SK-N-SH (cell line): ENCODE measurements around the gene REXO5. TPM values are rescaled to one million over a fixed set of nuclear protein-coding genes. Genes with fewer than 3 reads are reported as not detected.

Source experiments
- CTCF ChIA-PET: fragments of 300-600, 350-600 bp; formaldehyde crosslinking; extraction: SDS; loops from one replicate; lab custom pipeline; 2021; lab: Yijun Ruan, JAX
- POLR2A ChIA-PET: fragments of 350-600 bp; sonication (Branson Sonifier 250); formaldehyde crosslinking; extraction: SDS; loops from one replicate; lab custom pipeline; 2020; ENCODE audit warnings: antibody characterized with exemption, inconsistent platforms; lab: Yijun Ruan, JAX
- DNase-seq: peaks from one replicate; pipeline ENCODE4 v3.0.0; 2012
- H2AFZ ChIP-seq: fragments of 200-600 bp; sonication (generic); 2 replicates; pipeline ENCODE4 v1.8.1; 2016; ENCODE audit warnings: antibody characterized with exemption, mild to moderate bottlenecking, low read depth
- H3F3A ChIP-seq: fragments of 200-600 bp; sonication (generic); replicated peaks from 2 replicates; pipeline ENCODE3; 2016; ENCODE audit warnings: antibody characterized with exemption, mild to moderate bottlenecking; ENCODE audit not compliant: insufficient read depth
- H3K27ac ChIP-seq, 2 experiments: fragments of 200-500 bp in 1 of 2; fragments of 200-600 bp in 1 of 2; sonication (Bioruptor generic) in 1 of 2; sonication (generic), shearing (Covaris generic) in 1 of 2; 2 replicates each; pipeline versions ENCODE4 v1.5.1 to v1.6.1; 2014 to 2016; ENCODE audit warnings: low read depth in 2 of 2, inconsistent platforms in 1 of 2, low read length in 1 of 2, mild to moderate bottlenecking in 1 of 2, mixed read lengths in 1 of 2
- H3K27me3 ChIP-seq: fragments of 200-600 bp; sonication (generic), shearing (Covaris generic); 2 replicates; pipeline ENCODE4 v1.6.1; 2016; ENCODE audit warnings: mixed run types; ENCODE audit not compliant: insufficient read depth
- H3K36me3 ChIP-seq, 2 experiments: fragments of 200-500 bp in 1 of 2; fragments of 200-600 bp in 1 of 2; sonication (Bioruptor generic) in 1 of 2; sonication (generic) in 1 of 2; replicated peaks in 1 of 2; 2 replicates each; pipeline versions ENCODE3 to v1.5.1; 2014 to 2016; ENCODE audit warnings: low read length in 1 of 2, mild to moderate bottlenecking in 1 of 2; ENCODE audit not compliant: insufficient read depth in 2 of 2, control insufficient read depth in 1 of 2
- H3K4me1 ChIP-seq, 2 experiments: fragments of 200-500 bp in 1 of 2; fragments of 200-600 bp in 1 of 2; sonication (Bioruptor generic) in 1 of 2; sonication (generic), shearing (Covaris generic) in 1 of 2; 2 replicates each; pipeline versions ENCODE4 v1.5.1 to v1.6.1; 2014 to 2016; ENCODE audit warnings: low read depth in 1 of 2, low read length in 1 of 2, mixed run types in 1 of 2; ENCODE audit not compliant: insufficient read depth in 2 of 2, control insufficient read depth in 1 of 2
- H3K4me2 ChIP-seq: fragments of 200-600 bp; sonication (generic), shearing (Covaris generic); 2 replicates; pipeline ENCODE4 v1.6.1; 2017; ENCODE audit warnings: mixed run types
- H3K4me3 ChIP-seq, 2 experiments: fragments of 200-500 bp in 1 of 2; fragments of 200-600 bp in 1 of 2; sonication (Bioruptor generic) in 1 of 2; sonication (generic), shearing (Covaris generic) in 1 of 2; 2 replicates each; pipeline versions ENCODE4 v1.5.1 to v1.8.1; 2014 to 2016; ENCODE audit warnings: low read depth in 2 of 2, inconsistent platforms in 1 of 2, low read length in 1 of 2, mild to moderate bottlenecking in 1 of 2, mixed read lengths in 1 of 2, moderate library complexity in 1 of 2
- H3K79me2 ChIP-seq: fragments of 200-600 bp; sonication (generic); 2 replicates; pipeline ENCODE4 v1.8.1; 2017; ENCODE audit warnings: mild to moderate bottlenecking; ENCODE audit not compliant: insufficient read depth
- H3K9ac ChIP-seq: fragments of 200-600 bp; sonication (generic); 2 replicates; pipeline ENCODE4 v1.6.1; 2017; ENCODE audit warnings: mixed run types
- H3K9me2 ChIP-seq: fragments of 200-600 bp; sonication (generic); 2 replicates; pipeline ENCODE4 v1.6.1; 2017; ENCODE audit warnings: mixed run types
- H3K9me3 ChIP-seq: fragments of 200-600 bp; sonication (generic); 2 replicates; pipeline ENCODE4 v1.6.1; 2017; ENCODE audit warnings: mixed run types, mild to moderate bottlenecking, moderate library complexity
- H4K20me1 ChIP-seq: fragments of 200-600 bp; sonication (generic); 2 replicates; pipeline ENCODE4 v1.6.1; 2017; ENCODE audit warnings: mild to moderate bottlenecking, mixed run types; ENCODE audit not compliant: insufficient read depth
- EP300 ChIP-seq, 2 experiments: IDR thresholded peaks; 2 replicates each; pipeline versions ENCODE4 v1.4.0 to v1.6.1; 2012; ENCODE audit warnings: borderline replicate concordance in 1 of 2, low read depth in 1 of 2, low read length in 1 of 2
- EZH2phosphoT487 ChIP-seq: fragments of 200-600 bp; sonication (generic); IDR thresholded peaks from 2 replicates; pipeline ENCODE4 v1.6.1; 2017; ENCODE audit warnings: low read depth, mixed run types, mild to moderate bottlenecking, antibody characterized with exemption, moderate library complexity, borderline replicate concordance
- GABPA ChIP-seq: IDR thresholded peaks from 2 replicates; pipeline ENCODE4 v1.4.0; 2012; ENCODE audit warnings: low read depth, mild to moderate bottlenecking
- GATA2 ChIP-seq: sonication (generic); formaldehyde crosslinking; IDR thresholded peaks from 2 replicates; pipeline ENCODE4 v1.5.0; 2020; ENCODE audit warnings: mild to moderate bottlenecking, missing genetic modification reagents
- JUND ChIP-seq: IDR thresholded peaks from 2 replicates; pipeline ENCODE4 v1.4.0; 2012
- MXI1 ChIP-seq: IDR thresholded peaks from 2 replicates; pipeline ENCODE4 v1.6.1; 2012; ENCODE audit warnings: mild to moderate bottlenecking, low read depth, low read length, improper control_type of control experiment
- NFIC ChIP-seq: IDR thresholded peaks from 2 replicates; pipeline ENCODE4 v1.4.0; 2012; ENCODE audit warnings: borderline replicate concordance
- POLR2AphosphoS5 ChIP-seq: IDR thresholded peaks from 2 replicates; pipeline ENCODE4 v1.6.1; 2012; ENCODE audit warnings: low read depth, low read length
- RAD21 ChIP-seq: IDR thresholded peaks from 2 replicates; pipeline ENCODE4 v1.6.1; 2012; ENCODE audit warnings: mild to moderate bottlenecking, low read length
- RCOR1 ChIP-seq: fragments of 150-350 bp; IDR thresholded peaks from 2 replicates; pipeline ENCODE4 v1.6.1; 2017; ENCODE audit warnings: antibody characterized with exemption, low read length
- RXRA ChIP-seq: IDR thresholded peaks from 2 replicates; pipeline ENCODE4 v1.4.0; 2012; ENCODE audit warnings: low read depth, mild to moderate bottlenecking, borderline replicate concordance
- SIN3A ChIP-seq: IDR thresholded peaks from 2 replicates; pipeline ENCODE4 v1.6.1; 2012; ENCODE audit warnings: low read depth, mild to moderate bottlenecking, low read length, moderate library complexity, borderline replicate concordance
- TCF12 ChIP-seq: IDR thresholded peaks from 2 replicates; pipeline ENCODE4 v1.4.0; 2012
- TEAD4 ChIP-seq: IDR thresholded peaks from 2 replicates; pipeline ENCODE4 v1.4.0; 2012; ENCODE audit warnings: mild to moderate bottlenecking, borderline replicate concordance; ENCODE audit not compliant: insufficient read depth
- WGBS: methylation state at CpG from one replicate; pipeline ENCODE4 v1.1.6; 2017; ENCODE audit warnings: low lambda C conversion rate; 5-methylcytosine and 5-hydroxymethylcytosine counted together
- polyA plus RNA-seq, 3 experiments: library from polyadenylated mRNA; depleted of rRNA; stranded (reverse); fragments of >200 nt; gene quantifications; 2 replicates each; pipeline ENCODE4 v1.2.3, GENCODE V29; 2012
- TF ChIP-seq, protein P1 (sequence below): IDR thresholded peaks from 2 replicates; pipeline ENCODE4 v1.4.0; 2012; ENCODE audit warnings: low read depth, borderline replicate concordance
- TF ChIP-seq, protein P2 (sequence below): fragments of 150-350 bp; IDR thresholded peaks from 2 replicates; pipeline ENCODE4 v1.6.1; 2016; ENCODE audit warnings: mild to moderate bottlenecking, low read depth, low read length
- TF ChIP-seq, protein P3 (sequence below): IDR thresholded peaks from 2 replicates; pipeline ENCODE4 v1.6.1; 2012; ENCODE audit warnings: mild to moderate bottlenecking, low read depth, low read length, moderate library complexity
- TF ChIP-seq, protein P4 (sequence below): IDR thresholded peaks from 2 replicates; pipeline ENCODE4 v1.4.0; 2012; ENCODE audit warnings: low read depth
- TF ChIP-seq, protein P5 (sequence below): fragments of 150-350 bp; IDR thresholded peaks from 2 replicates; pipeline ENCODE4 v1.6.1; 2017; ENCODE audit warnings: antibody characterized with exemption, low read length, low read depth, borderline replicate concordance
- TF ChIP-seq, protein P6 (sequence below): IDR thresholded peaks from 2 replicates; pipeline ENCODE4 v1.4.0; 2012; ENCODE audit warnings: low read depth, borderline replicate concordance

The REXO5 gene
- polyA plus RNA-seq, 1 of the 3 experiments (the other 2 are of a cell fraction) = 3.8 TPM

DNA sequence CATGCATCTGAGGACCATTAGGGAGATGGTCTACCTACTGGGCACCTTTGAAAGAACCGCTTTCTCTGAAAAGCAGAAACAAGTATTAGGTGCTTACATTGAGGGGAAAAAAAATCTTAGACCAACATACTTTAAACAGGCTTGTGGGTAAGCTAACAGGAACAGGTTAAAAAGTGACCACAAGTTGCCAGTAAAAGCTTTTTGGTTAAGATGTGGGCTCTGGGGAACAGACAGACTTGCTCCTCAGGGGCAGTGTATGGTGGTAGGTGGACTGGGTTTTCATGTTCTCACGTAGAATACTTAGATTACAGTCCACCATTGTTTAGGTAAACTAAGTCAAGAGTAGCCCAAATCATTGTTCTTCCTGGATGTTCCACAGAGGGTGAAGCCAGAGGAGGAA is 41.2 kb downstream of the REXO5 start:
- H3K4me3 ChIP-seq = no peak overlapping the region
- DNase-seq = no peak
- ChIA-PET CTCF (interaction anchor here (0.8 to 5.1 kb wide), 5 partner anchors 15 to 235 kb away, joined by 3 to 50 read pairs (median 4); no protein-coding TSS in a partner anchor), POLR2A (interaction anchor here (0.6 kb wide), 1 partner anchor 50 kb away, joined by 3 read pairs; no protein-coding TSS in a partner anchor)
- peaks cover 0 to 4% of the 10 kb centered on the region in 2 experiments; a peak in 2 of 4 replicates for H3K4me1 ChIP-seq
- WGBS = 75% methylated on average over 2 of the region's 2 CpGs
- no peaks in the 10 kb centered on the region for H3K79me2 ChIP-seq
- H3K36me3 ChIP-seq = peaks cover 35 to 37% of the 10 kb centered on the region in 2 experiments
- H3K4me2 ChIP-seq = no peak overlapping the region
- no peak overlapping the region for H3K27ac ChIP-seq
- no peaks in the 10 kb centered on the region for H3K9me3 ChIP-seq
- H2AFZ ChIP-seq = no peak overlapping the region
- peaks cover 7% of the 10 kb centered on the region for H3F3A ChIP-seq
- no peak overlapping the region for H3K9ac ChIP-seq
- H4K20me1 ChIP-seq = no peaks in the 10 kb centered on the region
- H3K27me3 ChIP-seq = no peaks in the 10 kb centered on the region
- H3K9me2 ChIP-seq = no peaks in the 10 kb centered on the region
- TF ChIP-seq NFIC (no peak), JUND (no peak), RAD21 (no peak), EZH2phosphoT487 (no peak), RXRA (no peak), SIN3A (no peak), TCF12 (no peak), GATA2 (CRISPR knock-in tag) (no peak), GABPA (no peak), EP300 (IDR thresholded peaks at IDR 0.05; ENCODE audit: borderline replicate concordance in 1 of 2, low read depth in 1 of 2, low read length in 1 of 2) (no peak), TEAD4 (no peak), POLR2AphosphoS5 (no peak), RCOR1 (no peak), MXI1 (no peak)
- TF ChIP-seq, protein P1, sequence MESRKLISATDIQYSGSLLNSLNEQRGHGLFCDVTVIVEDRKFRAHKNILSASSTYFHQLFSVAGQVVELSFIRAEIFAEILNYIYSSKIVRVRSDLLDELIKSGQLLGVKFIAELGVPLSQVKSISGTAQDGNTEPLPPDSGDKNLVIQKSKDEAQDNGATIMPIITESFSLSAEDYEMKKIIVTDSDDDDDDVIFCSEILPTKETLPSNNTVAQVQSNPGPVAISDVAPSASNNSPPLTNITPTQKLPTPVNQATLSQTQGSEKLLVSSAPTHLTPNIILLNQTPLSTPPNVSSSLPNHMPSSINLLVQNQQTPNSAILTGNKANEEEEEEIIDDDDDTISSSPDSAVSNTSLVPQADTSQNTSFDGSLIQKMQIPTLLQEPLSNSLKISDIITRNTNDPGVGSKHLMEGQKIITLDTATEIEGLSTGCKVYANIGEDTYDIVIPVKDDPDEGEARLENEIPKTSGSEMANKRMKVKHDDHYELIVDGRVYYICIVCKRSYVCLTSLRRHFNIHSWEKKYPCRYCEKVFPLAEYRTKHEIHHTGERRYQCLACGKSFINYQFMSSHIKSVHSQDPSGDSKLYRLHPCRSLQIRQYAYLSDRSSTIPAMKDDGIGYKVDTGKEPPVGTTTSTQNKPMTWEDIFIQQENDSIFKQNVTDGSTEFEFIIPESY = no peak
- TF ChIP-seq, protein P2, sequence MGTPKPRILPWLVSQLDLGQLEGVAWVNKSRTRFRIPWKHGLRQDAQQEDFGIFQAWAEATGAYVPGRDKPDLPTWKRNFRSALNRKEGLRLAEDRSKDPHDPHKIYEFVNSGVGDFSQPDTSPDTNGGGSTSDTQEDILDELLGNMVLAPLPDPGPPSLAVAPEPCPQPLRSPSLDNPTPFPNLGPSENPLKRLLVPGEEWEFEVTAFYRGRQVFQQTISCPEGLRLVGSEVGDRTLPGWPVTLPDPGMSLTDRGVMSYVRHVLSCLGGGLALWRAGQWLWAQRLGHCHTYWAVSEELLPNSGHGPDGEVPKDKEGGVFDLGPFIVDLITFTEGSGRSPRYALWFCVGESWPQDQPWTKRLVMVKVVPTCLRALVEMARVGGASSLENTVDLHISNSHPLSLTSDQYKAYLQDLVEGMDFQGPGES = no peak
- TF ChIP-seq, protein P3, sequence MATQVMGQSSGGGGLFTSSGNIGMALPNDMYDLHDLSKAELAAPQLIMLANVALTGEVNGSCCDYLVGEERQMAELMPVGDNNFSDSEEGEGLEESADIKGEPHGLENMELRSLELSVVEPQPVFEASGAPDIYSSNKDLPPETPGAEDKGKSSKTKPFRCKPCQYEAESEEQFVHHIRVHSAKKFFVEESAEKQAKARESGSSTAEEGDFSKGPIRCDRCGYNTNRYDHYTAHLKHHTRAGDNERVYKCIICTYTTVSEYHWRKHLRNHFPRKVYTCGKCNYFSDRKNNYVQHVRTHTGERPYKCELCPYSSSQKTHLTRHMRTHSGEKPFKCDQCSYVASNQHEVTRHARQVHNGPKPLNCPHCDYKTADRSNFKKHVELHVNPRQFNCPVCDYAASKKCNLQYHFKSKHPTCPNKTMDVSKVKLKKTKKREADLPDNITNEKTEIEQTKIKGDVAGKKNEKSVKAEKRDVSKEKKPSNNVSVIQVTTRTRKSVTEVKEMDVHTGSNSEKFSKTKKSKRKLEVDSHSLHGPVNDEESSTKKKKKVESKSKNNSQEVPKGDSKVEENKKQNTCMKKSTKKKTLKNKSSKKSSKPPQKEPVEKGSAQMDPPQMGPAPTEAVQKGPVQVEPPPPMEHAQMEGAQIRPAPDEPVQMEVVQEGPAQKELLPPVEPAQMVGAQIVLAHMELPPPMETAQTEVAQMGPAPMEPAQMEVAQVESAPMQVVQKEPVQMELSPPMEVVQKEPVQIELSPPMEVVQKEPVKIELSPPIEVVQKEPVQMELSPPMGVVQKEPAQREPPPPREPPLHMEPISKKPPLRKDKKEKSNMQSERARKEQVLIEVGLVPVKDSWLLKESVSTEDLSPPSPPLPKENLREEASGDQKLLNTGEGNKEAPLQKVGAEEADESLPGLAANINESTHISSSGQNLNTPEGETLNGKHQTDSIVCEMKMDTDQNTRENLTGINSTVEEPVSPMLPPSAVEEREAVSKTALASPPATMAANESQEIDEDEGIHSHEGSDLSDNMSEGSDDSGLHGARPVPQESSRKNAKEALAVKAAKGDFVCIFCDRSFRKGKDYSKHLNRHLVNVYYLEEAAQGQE = no peak
- TF ChIP-seq, protein P4, sequence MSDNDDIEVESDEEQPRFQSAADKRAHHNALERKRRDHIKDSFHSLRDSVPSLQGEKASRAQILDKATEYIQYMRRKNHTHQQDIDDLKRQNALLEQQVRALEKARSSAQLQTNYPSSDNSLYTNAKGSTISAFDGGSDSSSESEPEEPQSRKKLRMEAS = no peak
- TF ChIP-seq, protein P5, sequence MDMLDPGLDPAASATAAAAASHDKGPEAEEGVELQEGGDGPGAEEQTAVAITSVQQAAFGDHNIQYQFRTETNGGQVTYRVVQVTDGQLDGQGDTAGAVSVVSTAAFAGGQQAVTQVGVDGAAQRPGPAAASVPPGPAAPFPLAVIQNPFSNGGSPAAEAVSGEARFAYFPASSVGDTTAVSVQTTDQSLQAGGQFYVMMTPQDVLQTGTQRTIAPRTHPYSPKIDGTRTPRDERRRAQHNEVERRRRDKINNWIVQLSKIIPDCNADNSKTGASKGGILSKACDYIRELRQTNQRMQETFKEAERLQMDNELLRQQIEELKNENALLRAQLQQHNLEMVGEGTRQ = no peak
- TF ChIP-seq, protein P6, sequence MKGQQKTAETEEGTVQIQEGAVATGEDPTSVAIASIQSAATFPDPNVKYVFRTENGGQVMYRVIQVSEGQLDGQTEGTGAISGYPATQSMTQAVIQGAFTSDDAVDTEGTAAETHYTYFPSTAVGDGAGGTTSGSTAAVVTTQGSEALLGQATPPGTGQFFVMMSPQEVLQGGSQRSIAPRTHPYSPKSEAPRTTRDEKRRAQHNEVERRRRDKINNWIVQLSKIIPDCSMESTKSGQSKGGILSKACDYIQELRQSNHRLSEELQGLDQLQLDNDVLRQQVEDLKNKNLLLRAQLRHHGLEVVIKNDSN = no peak
